ENCODE results near the gene TMEM95.

TMEM95 gene

GRCh38 chr17:7346761-7347614 lies 8.0 kb upstream of the TMEM95 start:
- H3K9me3 ChIP-seq (ENCODE audit: insufficient read depth, low read length, severe bottlenecking), result no peaks in the 10 kb centered on the region
- no peaks in the 10 kb centered on the region for H3K79me2 ChIP-seq (ENCODE audit: insufficient read depth, low read length)
- no peak for DNase-seq
- H3K4me3 ChIP-seq (ENCODE audit: low read depth in 1 of 2, low read length in 2 of 2), result no peak overlapping the region
- no peaks in the 10 kb centered on the region for H3K4me1 ChIP-seq (ENCODE audit: insufficient read depth, low read length)
- H3K9ac ChIP-seq (ENCODE audit: low read depth, low read length), result no peak overlapping the region
- H2AFZ ChIP-seq (ENCODE audit: low read depth, low read length), result no peak overlapping the region
- TF ChIP-seq EZH2 (IDR thresholded peaks at IDR 0.05; ENCODE audit: borderline replicate concordance, low read depth, low read length, severe bottlenecking) (no peak), CTCF (IDR thresholded peaks at IDR 0.05; ENCODE audit: borderline replicate concordance, extremely low read depth, low read length, poor library complexity, severe bottlenecking) (no peak)
- 0 out of 2 replicates have a peak, but pooled peaks cover 3% of the 10 kb centered on the region for H4K20me1 ChIP-seq (ENCODE audit: insufficient read depth, low read length)
- H3K27me3 ChIP-seq (ENCODE audit: insufficient read depth, low read length, poor library complexity), result no peaks in the 10 kb centered on the region
- ATAC-seq (ENCODE audit: insufficient read depth, low read depth), result no peak
- H3K36me3 ChIP-seq (ENCODE audit: insufficient read depth, low read length), result peaks cover 55% of the 10 kb centered on the region
- no peak overlapping the region for H3K4me2 ChIP-seq (ENCODE audit: insufficient read depth, low read length)
- H3K27ac ChIP-seq (ENCODE audit: low read length), result no peak overlapping the region

GRCh38 chr17:7347630-7348477 lies 7.1 kb upstream of the TMEM95 start:
- Histone ChIP-seq H3K4me2 (ENCODE audit: insufficient read depth, low read length) (no peak overlapping the region), H3K27me3 (ENCODE audit: insufficient read depth, low read length, poor library complexity) (no peaks in the 10 kb centered on the region), H3K9me3 (ENCODE audit: insufficient read depth, low read length, severe bottlenecking) (no peaks in the 10 kb centered on the region), H3K4me1 (ENCODE audit: insufficient read depth, low read length) (no peaks in the 10 kb centered on the region), H3K79me2 (ENCODE audit: insufficient read depth, low read length) (no peaks in the 10 kb centered on the region), H3K36me3 (ENCODE audit: insufficient read depth, low read length) (peaks cover 50% of the 10 kb centered on the region), H3K4me3 (ENCODE audit: low read depth in 1 of 2, low read length in 2 of 2) (no peak overlapping the region), H2AFZ (ENCODE audit: low read depth, low read length) (no peak overlapping the region), H3K27ac (ENCODE audit: low read length) (no peak overlapping the region), H3K9ac (ENCODE audit: low read depth, low read length) (no peak overlapping the region), H4K20me1 (ENCODE audit: insufficient read depth, low read length) (0 out of 2 replicates have a peak, but pooled peaks cover 3% of the 10 kb centered on the region)
- DNase-seq, result no peak
- no peak for TF ChIP-seq CTCF (IDR thresholded peaks at IDR 0.05; ENCODE audit: borderline replicate concordance, extremely low read depth, low read length, poor library complexity, severe bottlenecking)
- no peak for ATAC-seq (ENCODE audit: insufficient read depth, low read depth)

GRCh38 chr17:7348478-7349242 lies 6.3 kb upstream of the TMEM95 start:
- DNase-seq, result no peak
- no peak overlapping the region for H3K4me2 ChIP-seq (ENCODE audit: insufficient read depth, low read length)
- H3K4me3 ChIP-seq (ENCODE audit: low read depth in 1 of 2, low read length in 2 of 2), result no peak overlapping the region
- H3K27me3 ChIP-seq (ENCODE audit: insufficient read depth, low read length, poor library complexity), result no peaks in the 10 kb centered on the region
- no peak overlapping the region for H3K27ac ChIP-seq (ENCODE audit: low read length)
- no peaks in the 10 kb centered on the region for H3K9me3 ChIP-seq (ENCODE audit: insufficient read depth, low read length, severe bottlenecking)
- no peaks in the 10 kb centered on the region for H3K79me2 ChIP-seq (ENCODE audit: insufficient read depth, low read length)
- H3K36me3 ChIP-seq (ENCODE audit: insufficient read depth, low read length), result peaks cover 43% of the 10 kb centered on the region
- 0 out of 2 replicates have a peak, but pooled peaks cover 3% of the 10 kb centered on the region for H4K20me1 ChIP-seq (ENCODE audit: insufficient read depth, low read length)
- H3K4me1 ChIP-seq (ENCODE audit: insufficient read depth, low read length), result no peaks in the 10 kb centered on the region
- no peak for ATAC-seq (ENCODE audit: insufficient read depth, low read depth)
- TF ChIP-seq CTCF (IDR thresholded peaks at IDR 0.05; ENCODE audit: borderline replicate concordance, extremely low read depth, low read length, poor library complexity, severe bottlenecking), result no peak
- TF ChIP-seq EZH2 (IDR thresholded peaks at IDR 0.05; ENCODE audit: borderline replicate concordance, low read depth, low read length, severe bottlenecking), result no peak
- no peak overlapping the region for H3K9ac ChIP-seq (ENCODE audit: low read depth, low read length)
- H2AFZ ChIP-seq (ENCODE audit: low read depth, low read length), result no peak overlapping the region

Measured in DND-41 (cell line).